Mesothelial cell of epicardium (in vitro differentiated cells): ENCODE data around the gene GPC6. TPM values are rescaled to one million over a fixed set of nuclear protein-coding genes. Genes with fewer than 3 reads are reported as not detected.

Experiments
- DNase-seq, 2 experiments: peaks; one replicate each; pipeline ENCODE4 v3.0.0; 2021; ENCODE audit warnings: low spot score in 2 of 2; ENCODE audit not compliant: unreplicated experiment in 2 of 2
- H3K27ac Mint-ChIP-seq: 2 replicates; pipeline ENCODE4 v1.8.0; 2021; ENCODE audit warnings: mixed read lengths
- H3K27me3 Mint-ChIP-seq: 2 replicates; pipeline ENCODE4 v1.8.0; 2021; ENCODE audit warnings: low read depth, mixed read lengths
- H3K36me3 Mint-ChIP-seq: 2 replicates; pipeline ENCODE4 v1.8.0; 2021; ENCODE audit warnings: mixed read lengths
- H3K4me1 Mint-ChIP-seq: 2 replicates; pipeline ENCODE4 v1.8.0; 2021; ENCODE audit warnings: mixed read lengths
- H3K4me3 Mint-ChIP-seq: 2 replicates; pipeline ENCODE4 v1.8.0; 2021; ENCODE audit warnings: mild to moderate bottlenecking, moderate library complexity, mixed read lengths
- H3K9me3 Mint-ChIP-seq: 2 replicates; pipeline ENCODE4 v1.8.0; 2021; ENCODE audit warnings: mixed read lengths
- CTCF ChIP-seq: fragments of 200-600 bp; sonication (generic); IDR thresholded peaks from one replicate; pipeline ENCODE4 v1.5.0; 2021; ENCODE audit warnings: antibody characterized with exemption; ENCODE audit not compliant: unreplicated experiment
- total RNA-seq: library from RNA; stranded (reverse); gene quantifications from 3 replicates; pipeline ENCODE4 v1.2.1, GENCODE V29; 2021

Gene GPC6
- total RNA-seq, 1 donor from 2014 or later, result 112 TPM

- no peaks in the 10 kb centered on the region for H3K27me3 Mint-ChIP-seq
- TF ChIP-seq CTCF, result no peak
Measured at GRCh38 chr13:93744033-93744432, 517.4 kb downstream of the GPC6 start.

GRCh38 chr13:93744886-93745285, 518.3 kb downstream of the GPC6 start:
- H3K27me3 Mint-ChIP-seq, result no peaks in the 10 kb centered on the region
- H3K4me1 Mint-ChIP-seq, result peaks cover 7% of the 10 kb centered on the region
- DNase-seq, result no peak
- no peak for TF ChIP-seq CTCF
- H3K4me3 Mint-ChIP-seq, result no peak overlapping the region
- H3K36me3 Mint-ChIP-seq, result peaks cover 11% of the 10 kb centered on the region
- peaks cover 16% of the 10 kb centered on the region for H3K9me3 Mint-ChIP-seq
- H3K27ac Mint-ChIP-seq, result no peak overlapping the region

More at GRCh38 chr13:93744033-93744432, 517.4 kb downstream of the GPC6 start:
- Mint-ChIP-seq H3K4me3 (no peak overlapping the region), H3K27ac (no peak overlapping the region), H3K36me3 (peaks cover 11% of the 10 kb centered on the region), H3K9me3 (peaks cover 16% of the 10 kb centered on the region), H3K4me1 (peaks cover 12% of the 10 kb centered on the region)
- no peak for DNase-seq

- Mint-ChIP-seq H3K4me3 (no peak overlapping the region), H3K27me3 (no peaks in the 10 kb centered on the region), H3K36me3 (peaks cover 11% of the 10 kb centered on the region), H3K9me3 (peaks cover 16% of the 10 kb centered on the region), H3K27ac (no peak overlapping the region), H3K4me1 (no peaks in the 10 kb centered on the region)
- no peak for TF ChIP-seq CTCF
- DNase-seq, result no peak
Measured at GRCh38 chr13:93745884-93746283, 519.3 kb downstream of the GPC6 start.

- Mint-ChIP-seq H3K27ac (no peak overlapping the region), H3K4me3 (no peak overlapping the region), H3K36me3 (peaks cover 7% of the 10 kb centered on the region), H3K27me3 (no peaks in the 10 kb centered on the region), H3K4me1 (peaks cover under 1% of the 10 kb centered on the region), H3K9me3 (peaks cover 13% of the 10 kb centered on the region)
- no peak for DNase-seq
- TF ChIP-seq CTCF, result no peak
Measured at GRCh38 chr13:93746589-93746988, 520.0 kb downstream of the GPC6 start.

GRCh38 chr13:93750676-93751075, 524.1 kb downstream of the GPC6 start:
- Mint-ChIP-seq H3K27me3 (no peaks in the 10 kb centered on the region), H3K9me3 (no peaks in the 10 kb centered on the region), H3K27ac (peak overlapping the region; percentile 12), H3K4me3 (no peak overlapping the region), H3K36me3 (peaks cover 4% of the 10 kb centered on the region), H3K4me1 (peaks cover 13% of the 10 kb centered on the region)
- TF ChIP-seq CTCF, result no peak
- no peak for DNase-seq

GRCh38 chr13:93751117-93751516, 524.5 kb downstream of the GPC6 start:
- Mint-ChIP-seq H3K9me3 (no peaks in the 10 kb centered on the region), H3K27me3 (no peaks in the 10 kb centered on the region), H3K4me1 (peaks cover 13% of the 10 kb centered on the region), H3K27ac (no peak overlapping the region), H3K36me3 (peaks cover 4% of the 10 kb centered on the region), H3K4me3 (no peak overlapping the region)
- no peak for DNase-seq
- no peak for TF ChIP-seq CTCF
